Mammary epithelial cell (primary cell): ENCODE measurements around the gene TNFAIP8L3.

Source experiments
- EZH2 ChIP-seq: IDR thresholded peaks from 2 replicates; pipeline ENCODE4 v1.6.1; 2012; ENCODE audit warnings: low read length, inconsistent platforms, borderline replicate concordance
- TF ChIP-seq, protein P1 (sequence below), 2 donors: IDR thresholded peaks in 1 of 2; conservative IDR thresholded peaks in 1 of 2; 2 replicates each; pipeline ENCODE4 v1.5.1; 2011 to 2012; ENCODE audit warnings: inconsistent platforms in 2 of 2, low read length in 2 of 2, mild to moderate bottlenecking in 2 of 2, control low read depth in 1 of 2, low read depth in 1 of 2; ENCODE audit not compliant: insufficient read depth in 1 of 2; ENCODE audit errors: extremely low read depth in 1 of 2

- TF ChIP-seq, protein P1, sequence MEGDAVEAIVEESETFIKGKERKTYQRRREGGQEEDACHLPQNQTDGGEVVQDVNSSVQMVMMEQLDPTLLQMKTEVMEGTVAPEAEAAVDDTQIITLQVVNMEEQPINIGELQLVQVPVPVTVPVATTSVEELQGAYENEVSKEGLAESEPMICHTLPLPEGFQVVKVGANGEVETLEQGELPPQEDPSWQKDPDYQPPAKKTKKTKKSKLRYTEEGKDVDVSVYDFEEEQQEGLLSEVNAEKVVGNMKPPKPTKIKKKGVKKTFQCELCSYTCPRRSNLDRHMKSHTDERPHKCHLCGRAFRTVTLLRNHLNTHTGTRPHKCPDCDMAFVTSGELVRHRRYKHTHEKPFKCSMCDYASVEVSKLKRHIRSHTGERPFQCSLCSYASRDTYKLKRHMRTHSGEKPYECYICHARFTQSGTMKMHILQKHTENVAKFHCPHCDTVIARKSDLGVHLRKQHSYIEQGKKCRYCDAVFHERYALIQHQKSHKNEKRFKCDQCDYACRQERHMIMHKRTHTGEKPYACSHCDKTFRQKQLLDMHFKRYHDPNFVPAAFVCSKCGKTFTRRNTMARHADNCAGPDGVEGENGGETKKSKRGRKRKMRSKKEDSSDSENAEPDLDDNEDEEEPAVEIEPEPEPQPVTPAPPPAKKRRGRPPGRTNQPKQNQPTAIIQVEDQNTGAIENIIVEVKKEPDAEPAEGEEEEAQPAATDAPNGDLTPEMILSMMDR (conservative IDR thresholded peaks at IDR 0.05 in 1 of 2, IDR thresholded peaks at IDR 0.05 in 1 of 2; ENCODE audit: extremely low read depth in 1 of 2, insufficient read depth in 1 of 2, low read depth in 1 of 2, low read length in 2 of 2) = no peak
- no peak for TF ChIP-seq EZH2
Observed at GRCh38 chr15:51051776-51052175, 42.9 kb downstream of the TNFAIP8L3 start.
